Lower leg skin (tissue), 4 donors: ENCODE measurements around the gene DAP. TPM values are rescaled to one million over a fixed set of nuclear protein-coding genes. Genes with fewer than 3 reads are reported as not detected.

Source experiments
- DNase-seq, 2 donors: peaks; one replicate each; pipeline ENCODE4 v3.0.0-alpha.2; 2019; ENCODE audit warnings: low spot score in 2 of 2
- H3K4me3 ChIP-seq: fragments of 200-600 bp; sonication (generic); 2 replicates; pipeline ENCODE4 v1.5.1; 2017; ENCODE audit warnings: mild to moderate bottlenecking, low read depth; ENCODE audit not compliant: poor library complexity, severe bottlenecking
- POLR2A ChIP-seq, 2 donors: fragments of 450-650 bp; IDR thresholded peaks; one replicate each; pipeline ENCODE4 v1.6.1; 2016 to 2017; ENCODE audit warnings: antibody characterized with exemption in 2 of 2, mild to moderate bottlenecking in 1 of 2, moderate library complexity in 1 of 2
- WGBS, 2 donors: methylation state at CpG; one replicate each; pipeline ENCODE4 v1.1.5; 2018; 5-methylcytosine and 5-hydroxymethylcytosine counted together
- intact Hi-C: fragments of 100-400 bp; cut with DNase I; formaldehyde crosslinking; loops from one replicate; pipeline ENCODE4 v1.15.0; 2023; ENCODE audit warnings: low total_unique reads
- total RNA-seq, 4 donors: library from RNA; depleted of rRNA; stranded (reverse); fragments of >200 nt; gene quantifications; one replicate each; pipeline ENCODE4 v1.1.0, GENCODE V29; 2016
- TF ChIP-seq, protein P1 (sequence below), 3 donors: fragments of 450-650 bp; IDR thresholded peaks; one replicate each; pipeline ENCODE4 v1.5.1; 2016; ENCODE audit warnings: antibody characterized with exemption in 3 of 3, mild to moderate bottlenecking in 3 of 3, moderate library complexity in 2 of 3

DAP gene
- total RNA-seq, 4 donors from 2014 or later: 36.4 to 41.9 (median 39.7) TPM

GRCh38 chr5:10704949-10705621, 55.9 kb downstream of the DAP start:
- TF ChIP-seq POLR2A (IDR thresholded peaks at IDR 0.05): no peak
- TF ChIP-seq, protein P1, sequence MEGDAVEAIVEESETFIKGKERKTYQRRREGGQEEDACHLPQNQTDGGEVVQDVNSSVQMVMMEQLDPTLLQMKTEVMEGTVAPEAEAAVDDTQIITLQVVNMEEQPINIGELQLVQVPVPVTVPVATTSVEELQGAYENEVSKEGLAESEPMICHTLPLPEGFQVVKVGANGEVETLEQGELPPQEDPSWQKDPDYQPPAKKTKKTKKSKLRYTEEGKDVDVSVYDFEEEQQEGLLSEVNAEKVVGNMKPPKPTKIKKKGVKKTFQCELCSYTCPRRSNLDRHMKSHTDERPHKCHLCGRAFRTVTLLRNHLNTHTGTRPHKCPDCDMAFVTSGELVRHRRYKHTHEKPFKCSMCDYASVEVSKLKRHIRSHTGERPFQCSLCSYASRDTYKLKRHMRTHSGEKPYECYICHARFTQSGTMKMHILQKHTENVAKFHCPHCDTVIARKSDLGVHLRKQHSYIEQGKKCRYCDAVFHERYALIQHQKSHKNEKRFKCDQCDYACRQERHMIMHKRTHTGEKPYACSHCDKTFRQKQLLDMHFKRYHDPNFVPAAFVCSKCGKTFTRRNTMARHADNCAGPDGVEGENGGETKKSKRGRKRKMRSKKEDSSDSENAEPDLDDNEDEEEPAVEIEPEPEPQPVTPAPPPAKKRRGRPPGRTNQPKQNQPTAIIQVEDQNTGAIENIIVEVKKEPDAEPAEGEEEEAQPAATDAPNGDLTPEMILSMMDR (IDR thresholded peaks at IDR 0.05): no peak
- no peak overlapping the region for H3K4me3 ChIP-seq
- WGBS, 2 donors: 67 to 76% methylated on average over 10 of the region's 10 CpGs
- no peak for DNase-seq
- intact Hi-C loops: no loop called here

- peak in 1 of 2 donors; percentile 60 for DNase-seq
- H3K4me3 ChIP-seq: no peak overlapping the region
- intact Hi-C loops: no loop called here
- TF ChIP-seq, protein P1 (IDR thresholded peaks at IDR 0.05): no peak
- no peak for TF ChIP-seq POLR2A (IDR thresholded peaks at IDR 0.05)
- 42 to 64% methylated on average over 5 of the region's 5 CpGs for WGBS, 2 donors
Observed at GRCh38 chr5:10703676-10704075, 57.4 kb downstream of the DAP start.

- DNase-seq: no peak
- 47% methylated on average over 7 of the region's 7 CpGs for WGBS, 2 donors
- TF ChIP-seq, protein P1 (IDR thresholded peaks at IDR 0.05): no peak
- no peak overlapping the region for H3K4me3 ChIP-seq
- intact Hi-C loops: no loop called here
Observed at GRCh38 chr5:10702911-10703491, 58.0 kb downstream of the DAP start.

DNA sequence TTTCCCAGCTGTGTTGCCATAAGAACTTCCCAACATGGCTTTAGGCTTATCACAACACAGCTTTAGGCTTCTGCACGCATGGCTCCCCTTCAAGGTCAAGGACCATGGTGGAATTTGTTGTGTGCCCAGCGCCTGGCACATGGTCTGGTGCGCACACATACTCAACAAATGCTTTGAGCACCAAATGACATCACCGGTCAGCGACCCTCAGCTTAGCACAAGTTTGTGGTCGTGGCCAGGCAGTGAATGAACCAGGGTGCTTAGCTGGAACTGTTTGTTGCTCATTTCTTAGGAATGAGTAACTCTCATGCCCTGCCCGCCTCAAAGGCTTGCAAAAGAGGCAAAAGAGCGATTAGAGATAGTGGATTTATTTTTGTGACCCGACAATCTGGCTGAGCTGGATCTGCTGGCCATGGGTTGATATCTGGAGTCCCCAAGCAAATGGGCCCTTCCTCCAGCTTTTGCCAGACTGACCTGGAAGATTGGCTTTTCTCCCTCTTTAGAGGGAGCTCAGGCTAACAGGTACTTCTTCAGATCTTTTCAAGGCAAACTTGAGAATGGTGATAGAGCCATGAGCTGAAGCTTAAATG, 58.9 kb downstream of the DAP start:
- WGBS, 2 donors: 77 to 86% methylated on average over 9 of the region's 9 CpGs
- intact Hi-C loops: no loop called here
- TF ChIP-seq, protein P1 (IDR thresholded peaks at IDR 0.05): no peak
- no peak for TF ChIP-seq POLR2A (IDR thresholded peaks at IDR 0.05)
- no peak for DNase-seq
- H3K4me3 ChIP-seq: no peak overlapping the region

GRCh38 chr5:10701567-10702039, 59.4 kb downstream of the DAP start:
- no peak overlapping the region for H3K4me3 ChIP-seq
- 45 to 57% methylated on average over 6 of the region's 6 CpGs for WGBS, 2 donors
- intact Hi-C loops: no loop called here
- no peak for DNase-seq
- TF ChIP-seq POLR2A (IDR thresholded peaks at IDR 0.05): no peak
- TF ChIP-seq, protein P1 (IDR thresholded peaks at IDR 0.05): no peak
